Measurements from ENCODE around the gene COPS3. TPM values are rescaled to one million over a fixed set of nuclear protein-coding genes. Genes with fewer than 3 reads are reported as not detected.

Gene COPS3
- total and polyA plus RNA-seq, 9 of the 15 experiments (the other 6 are each of a cell fraction or from before 2014, with no cell fraction given) = 92.4 to 295 (median 167) TPM

- TF ChIP-seq ZBTB26 (CRISPR knock-in tag; IDR thresholded peaks at IDR 0.05) (no peak), BACH1 (tag; IDR thresholded peaks at IDR 0.05) (no peak), ZNF77 (CRISPR knock-in tag; IDR thresholded peaks at IDR 0.05) (no peak), ZFP30 (CRISPR knock-in tag; IDR thresholded peaks at IDR 0.05; ENCODE audit: borderline replicate concordance) (no peak), NUFIP1 (IDR thresholded peaks at IDR 0.05; ENCODE audit: partially characterized antibody) (no peak), POLR2AphosphoS5 (IDR thresholded peaks at IDR 0.05; ENCODE audit: control insufficient read depth, insufficient read depth, low read depth, low read length) (no peak), ZNF609 (CRISPR knock-in tag; IDR thresholded peaks at IDR 0.05; ENCODE audit: borderline replicate concordance) (no peak), MAFG (tag; conservative IDR thresholded peaks at IDR 0.05) (no peak), ZC3H4 (CRISPR knock-in tag; IDR thresholded peaks at IDR 0.05; ENCODE audit: borderline replicate concordance) (no peak), NCOA6 (IDR thresholded peaks at IDR 0.05) (no peak), PHTF2 (CRISPR knock-in tag; IDR thresholded peaks at IDR 0.05) (no peak)
These were observed 73.0 kb downstream of the COPS3 start (continued) for GRCh38 chr17:17207998-17208397.

Measured in K562 (cell line).